Loucy (cell line): ENCODE measurements around the gene FGFR3.

Source experiments
- EZH2phosphoT487 ChIP-seq: fragments of 200-600 bp; IDR thresholded peaks from 2 replicates; pipeline ENCODE4 v1.6.1; 2018; ENCODE audit warnings: antibody characterized with exemption, mild to moderate bottlenecking, moderate library complexity, borderline replicate concordance
- TF ChIP-seq, protein P1 (sequence below): fragments of 200-600 bp; sonication (generic); conservative IDR thresholded peaks from 2 replicates; pipeline ENCODE4 v1.5.1; 2014; ENCODE audit warnings: mild to moderate bottlenecking, antibody characterized with exemption, low read length

DNA sequence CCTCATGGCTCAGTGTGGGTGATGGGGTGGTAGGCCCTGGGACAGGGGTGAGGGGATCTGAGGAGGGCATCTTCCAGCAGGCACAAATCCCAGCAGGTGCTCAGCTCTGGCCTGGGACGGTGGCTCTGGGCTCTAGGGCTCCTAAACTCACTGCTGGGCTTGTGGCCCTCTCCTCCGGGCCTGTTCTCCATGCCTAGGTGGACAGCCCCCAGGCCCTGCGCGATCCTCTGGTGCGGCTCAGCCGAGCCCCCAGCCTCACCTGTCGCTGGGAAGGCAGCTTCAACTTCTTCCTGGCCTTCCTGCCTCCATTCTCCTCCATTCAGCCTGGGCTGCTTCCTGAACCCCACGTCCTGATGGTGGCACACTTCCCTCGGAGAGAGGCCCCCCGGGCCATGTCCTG is 19.3 kb upstream of the FGFR3 start:
- TF ChIP-seq, protein P1, sequence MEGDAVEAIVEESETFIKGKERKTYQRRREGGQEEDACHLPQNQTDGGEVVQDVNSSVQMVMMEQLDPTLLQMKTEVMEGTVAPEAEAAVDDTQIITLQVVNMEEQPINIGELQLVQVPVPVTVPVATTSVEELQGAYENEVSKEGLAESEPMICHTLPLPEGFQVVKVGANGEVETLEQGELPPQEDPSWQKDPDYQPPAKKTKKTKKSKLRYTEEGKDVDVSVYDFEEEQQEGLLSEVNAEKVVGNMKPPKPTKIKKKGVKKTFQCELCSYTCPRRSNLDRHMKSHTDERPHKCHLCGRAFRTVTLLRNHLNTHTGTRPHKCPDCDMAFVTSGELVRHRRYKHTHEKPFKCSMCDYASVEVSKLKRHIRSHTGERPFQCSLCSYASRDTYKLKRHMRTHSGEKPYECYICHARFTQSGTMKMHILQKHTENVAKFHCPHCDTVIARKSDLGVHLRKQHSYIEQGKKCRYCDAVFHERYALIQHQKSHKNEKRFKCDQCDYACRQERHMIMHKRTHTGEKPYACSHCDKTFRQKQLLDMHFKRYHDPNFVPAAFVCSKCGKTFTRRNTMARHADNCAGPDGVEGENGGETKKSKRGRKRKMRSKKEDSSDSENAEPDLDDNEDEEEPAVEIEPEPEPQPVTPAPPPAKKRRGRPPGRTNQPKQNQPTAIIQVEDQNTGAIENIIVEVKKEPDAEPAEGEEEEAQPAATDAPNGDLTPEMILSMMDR, result no peak
- TF ChIP-seq EZH2phosphoT487, result no peak
